Spleen (tissue), 11 donors: ENCODE results near the gene SCUBE2. TPM values are rescaled to one million over a fixed set of nuclear protein-coding genes. Genes with fewer than 3 reads are reported as not detected.

Experiments used
- DNase-seq: peaks from one replicate; pipeline ENCODE4 v3.0.0-alpha.2; 2020
- H3K27ac ChIP-seq, 8 donors: fragments of 200-600 bp; sonication (generic) in 7 of 8; 1 replicate in 4 of 8; 2 replicates in 4 of 8; pipeline versions ENCODE4 v1.5.0 to v1.8.0; 2016 to 2021; ENCODE audit warnings: inconsistent platforms in 4 of 8, mild to moderate bottlenecking in 4 of 8, moderate library complexity in 1 of 8
- H3K27me3 ChIP-seq, 7 donors: fragments of 200-600 bp; sonication (generic) in 6 of 7; replicated peaks in 1 of 7; 1 replicate in 4 of 7; 2 replicates in 3 of 7; pipeline versions ENCODE4 v1.5.0 to v1.8.0; 2016 to 2021; ENCODE audit warnings: inconsistent platforms in 3 of 7, mild to moderate bottlenecking in 1 of 7
- H3K36me3 ChIP-seq, 6 donors: fragments of 200-600 bp; sonication (generic) in 5 of 6; 1 replicate in 4 of 6; 2 replicates in 2 of 6; pipeline versions ENCODE4 v1.5.0 to v1.8.0; 2016 to 2021; ENCODE audit warnings: inconsistent platforms in 2 of 6
- H3K4me1 ChIP-seq, 6 donors: fragments of 200-600 bp; sonication (generic) in 5 of 6; 1 replicate in 3 of 6; 2 replicates in 3 of 6; pipeline versions ENCODE4 v1.5.0 to v1.8.0; 2016 to 2021; ENCODE audit warnings: inconsistent platforms in 3 of 6
- H3K4me3 ChIP-seq, 8 donors: fragments of 200-600 bp; sonication (generic) in 7 of 8; 1 replicate in 4 of 8; 2 replicates in 4 of 8; pipeline versions ENCODE4 v1.5.0 to v1.8.0; 2016 to 2021; ENCODE audit warnings: inconsistent platforms in 4 of 8, mild to moderate bottlenecking in 4 of 8, moderate library complexity in 2 of 8
- H3K9me3 ChIP-seq, 8 donors: fragments of 200-600 bp; sonication (generic) in 7 of 8; 1 replicate in 4 of 8; 2 replicates in 4 of 8; pipeline versions ENCODE4 v1.5.0 to v1.8.0; 2016 to 2021; ENCODE audit warnings: inconsistent platforms in 4 of 8
- CTCF ChIP-seq, 11 experiments: fragments of 200-600 bp in 7 of 11; fragments of 450-650 bp in 4 of 11; sonication (generic) in 4 of 11; IDR thresholded peaks in 8 of 11; conservative IDR thresholded peaks in 3 of 11; 1 replicate in 7 of 11; 2 replicates in 4 of 11; pipeline versions ENCODE4 v1.4.0 to v1.8.0; 2016 to 2021; ENCODE audit warnings: antibody characterized with exemption in 11 of 11, inconsistent platforms in 4 of 11, mild to moderate bottlenecking in 1 of 11
- POLR2A ChIP-seq, 3 donors: fragments of 450-650 bp; IDR thresholded peaks; one replicate each; pipeline ENCODE4 v1.5.1; 2017; ENCODE audit warnings: antibody characterized with exemption in 3 of 3, mild to moderate bottlenecking in 1 of 3
- POLR2AphosphoS5 ChIP-seq, 3 donors: sonication (generic); formaldehyde crosslinking; IDR thresholded peaks; one replicate each; pipeline ENCODE4 v1.5.1; 2017; ENCODE audit warnings: antibody characterized with exemption in 3 of 3
- WGBS, 5 donors: extraction: QIAGEN DNeasy Blood & Tissue Kit in 3 of 5; methylation state at CpG; one replicate each; pipeline versions ENCODE4 v1.1.5 to v1.1.7; 2013 to 2018; 5-methylcytosine and 5-hydroxymethylcytosine counted together
- intact Hi-C: fragments of 100-400 bp; cut with DNase I; formaldehyde crosslinking; loops from one replicate; pipeline ENCODE4 v1.15.0; 2023; ENCODE audit warnings: low total_unique reads
- polyA plus RNA-seq, 3 donors: library from polyadenylated mRNA; stranded (reverse); fragments of 200-250 nt; gene quantifications; one replicate each; pipeline ENCODE4 v1.2.1, GENCODE V29; 2013
- total RNA-seq, 7 donors: library from RNA; depleted of rRNA in 3 of 7; stranded (reverse); fragments of >200 nt in 3 of 7; fragmentation: NEBNext Ultra II Directional in 4 of 7; extraction: Animal tissue kit (Norgen Biotek cat#: 25700) in 4 of 7; gene quantifications; one replicate each; pipeline versions ENCODE4 v1.1.0 to v1.2.1, GENCODE V29; 2016 to 2021
- donor health status: healthy with polysubstance abuse.
- donor health status: DM: no; HTN: no; CAD: no; lungs with moderate emphysema.
- donor health status: DM: no; HTN: no; CAD: no.
- donor health status: Bipolar disorder and iron deficiency.
- donor health status: healthy.
- donor health status: DM: no; HTN: no; CAD: no.
- donor health status: DM: yes; HTN: yes; CAD: no.

SCUBE2 gene
- total and polyA plus RNA-seq, 10 donors = 2.4 to 28.6 (median 5.7) TPM

GRCh38 chr11:9076046-9076445, 15.4 kb downstream of the SCUBE2 start:
- no peak overlapping the region for H3K4me3 ChIP-seq
- TF ChIP-seq POLR2AphosphoS5 (IDR thresholded peaks at IDR 0.05) (no peak), POLR2A (IDR thresholded peaks at IDR 0.05) (no peak), CTCF (IDR thresholded peaks at IDR 0.05 in 8 of 11, conservative IDR thresholded peaks at IDR 0.05 in 3 of 11) (no peak)
- no peaks in the 10 kb centered on the region for H3K4me1 ChIP-seq
- H3K27me3 ChIP-seq = no peaks in the 10 kb centered on the region
- H3K27ac ChIP-seq = no peak overlapping the region
- DNase-seq = no peak
- H3K9me3 ChIP-seq = no peaks in the 10 kb centered on the region
- no peaks in the 10 kb centered on the region for H3K36me3 ChIP-seq
- 83 to 99% (median 90%) methylated on average over 3 of the region's 3 CpGs for WGBS, 5 donors
- intact Hi-C loops = no loop called here

GRCh38 chr11:9075556-9075955, 15.8 kb downstream of the SCUBE2 start:
- Histone ChIP-seq H3K4me3 (no peak overlapping the region), H3K36me3 (no peaks in the 10 kb centered on the region), H3K27ac (no peak overlapping the region), H3K27me3 (no peaks in the 10 kb centered on the region), H3K9me3 (no peaks in the 10 kb centered on the region), H3K4me1 (no peaks in the 10 kb centered on the region)
- TF ChIP-seq POLR2AphosphoS5 (IDR thresholded peaks at IDR 0.05) (no peak), CTCF (IDR thresholded peaks at IDR 0.05 in 8 of 11, conservative IDR thresholded peaks at IDR 0.05 in 3 of 11) (no peak), POLR2A (IDR thresholded peaks at IDR 0.05) (no peak)
- 87 to 93% (median 89%) methylated on average over 4 of the region's 4 CpGs for WGBS, 5 donors
- intact Hi-C loops = no loop called here
- DNase-seq = no peak

- Histone ChIP-seq H3K27ac (no peak overlapping the region), H3K4me1 (no peaks in the 10 kb centered on the region), H3K9me3 (no peaks in the 10 kb centered on the region), H3K36me3 (no peaks in the 10 kb centered on the region), H3K4me3 (no peak overlapping the region), H3K27me3 (no peaks in the 10 kb centered on the region)
- intact Hi-C loops = no loop called here
- no peak for DNase-seq
- no peak for TF ChIP-seq POLR2AphosphoS5 (IDR thresholded peaks at IDR 0.05)
- no peak for TF ChIP-seq POLR2A (IDR thresholded peaks at IDR 0.05)
- TF ChIP-seq CTCF (IDR thresholded peaks at IDR 0.05 in 8 of 11, conservative IDR thresholded peaks at IDR 0.05 in 3 of 11) = no peak
- 83 to 90% (median 84%) methylated on average over 15 of the region's 15 CpGs for WGBS, 5 donors
These were observed 16.9 kb downstream of the SCUBE2 start for GRCh38 chr11:9074338-9075029.

- intact Hi-C loops = no loop called here
- DNase-seq = no peak
- no peaks in the 10 kb centered on the region for H3K36me3 ChIP-seq
- H3K27me3 ChIP-seq = no peaks in the 10 kb centered on the region
- H3K9me3 ChIP-seq = no peaks in the 10 kb centered on the region
- no peaks in the 10 kb centered on the region for H3K4me1 ChIP-seq
- 71 to 92% (median 83%) methylated on average over 6 of the region's 6 CpGs for WGBS, 5 donors
- TF ChIP-seq POLR2AphosphoS5 (IDR thresholded peaks at IDR 0.05) (no peak), POLR2A (IDR thresholded peaks at IDR 0.05) (no peak), CTCF (IDR thresholded peaks at IDR 0.05 in 8 of 11, conservative IDR thresholded peaks at IDR 0.05 in 3 of 11) (no peak)
- H3K27ac ChIP-seq = peak overlapping the region in 1 of 8 donors; percentile 16
- no peak overlapping the region for H3K4me3 ChIP-seq
These were observed 17.8 kb downstream of the SCUBE2 start for GRCh38 chr11:9073466-9074225.
